ENCODE data around the gene AMBRA1.

AMBRA1 gene

DNA sequence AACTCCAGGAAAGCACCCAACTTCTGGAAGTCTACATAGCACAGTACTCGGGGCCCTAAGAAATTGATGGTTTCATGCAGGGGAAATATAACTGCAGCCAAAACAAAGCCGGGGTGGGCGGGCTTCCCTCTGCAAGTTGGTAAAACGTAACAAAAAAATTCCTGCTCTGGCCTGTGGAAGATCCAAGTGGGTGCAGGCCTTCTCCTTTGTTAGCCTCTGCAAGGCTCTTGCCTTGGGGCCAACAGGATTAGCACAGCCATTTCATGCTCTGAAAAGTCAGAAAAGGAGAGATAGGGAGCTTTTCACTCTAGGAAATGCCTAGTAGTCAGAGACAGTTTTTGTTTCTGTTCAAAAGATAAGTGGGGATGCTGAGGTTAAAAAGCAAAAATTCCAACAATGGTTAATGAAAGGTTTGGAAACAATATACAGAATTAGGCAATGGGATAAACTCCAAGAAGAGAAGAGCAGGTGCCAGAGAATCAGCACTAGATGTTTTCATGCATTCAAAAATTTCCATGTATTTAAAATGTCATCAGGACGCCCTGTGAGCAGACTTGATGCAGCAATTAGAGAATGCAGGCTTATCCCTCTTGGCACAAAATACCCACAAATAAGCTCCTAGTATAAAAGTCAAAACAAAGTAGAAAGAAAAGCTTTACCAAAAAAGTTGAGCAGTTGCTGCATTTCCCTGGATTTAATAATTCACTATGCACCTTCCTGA is 130.0 kb downstream of the AMBRA1 start:
- no peak for DNase-seq

DNA sequence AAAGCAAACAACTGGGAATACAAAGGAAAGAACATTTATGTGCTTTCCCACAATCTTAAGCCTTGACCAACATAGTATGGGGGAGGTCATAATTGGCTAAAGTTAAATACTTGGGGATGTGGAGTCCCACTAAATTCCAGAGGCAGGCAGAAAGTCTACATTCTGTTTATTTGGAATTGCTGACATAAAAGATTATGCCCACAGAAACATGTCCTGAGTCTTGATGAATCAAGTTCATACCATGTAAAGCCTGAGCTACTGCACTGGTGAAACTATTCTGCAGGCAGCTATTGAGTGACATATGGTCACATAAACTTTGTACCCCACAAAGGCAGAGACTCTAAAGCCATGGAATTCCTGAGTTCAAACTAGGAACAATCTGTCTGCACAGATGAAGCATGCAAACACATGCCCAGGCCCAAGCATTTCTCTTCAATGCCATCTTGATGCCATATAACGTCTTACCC is 132.3 kb downstream of the AMBRA1 start:
- no peak for DNase-seq

DNA sequence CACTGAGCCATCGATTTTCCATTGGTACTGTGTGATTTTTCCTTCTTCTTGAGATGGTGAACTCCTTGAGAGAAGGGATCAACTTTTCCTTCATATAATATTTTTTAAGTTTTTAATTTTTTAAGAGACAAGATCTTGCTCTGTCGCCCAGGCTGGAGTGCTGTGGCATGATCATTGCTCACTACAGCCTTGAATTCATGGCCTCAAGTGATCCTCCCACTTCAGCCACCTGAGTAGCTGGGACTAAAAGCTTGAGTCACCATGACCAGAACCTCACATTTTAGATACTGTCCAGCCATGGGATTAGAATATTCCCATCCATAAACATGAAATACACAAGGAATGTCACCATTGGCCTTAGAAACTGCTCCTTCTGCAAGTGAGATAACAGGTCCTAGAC is 135.3 kb downstream of the AMBRA1 start:
- DNase-seq = no peak

DNA sequence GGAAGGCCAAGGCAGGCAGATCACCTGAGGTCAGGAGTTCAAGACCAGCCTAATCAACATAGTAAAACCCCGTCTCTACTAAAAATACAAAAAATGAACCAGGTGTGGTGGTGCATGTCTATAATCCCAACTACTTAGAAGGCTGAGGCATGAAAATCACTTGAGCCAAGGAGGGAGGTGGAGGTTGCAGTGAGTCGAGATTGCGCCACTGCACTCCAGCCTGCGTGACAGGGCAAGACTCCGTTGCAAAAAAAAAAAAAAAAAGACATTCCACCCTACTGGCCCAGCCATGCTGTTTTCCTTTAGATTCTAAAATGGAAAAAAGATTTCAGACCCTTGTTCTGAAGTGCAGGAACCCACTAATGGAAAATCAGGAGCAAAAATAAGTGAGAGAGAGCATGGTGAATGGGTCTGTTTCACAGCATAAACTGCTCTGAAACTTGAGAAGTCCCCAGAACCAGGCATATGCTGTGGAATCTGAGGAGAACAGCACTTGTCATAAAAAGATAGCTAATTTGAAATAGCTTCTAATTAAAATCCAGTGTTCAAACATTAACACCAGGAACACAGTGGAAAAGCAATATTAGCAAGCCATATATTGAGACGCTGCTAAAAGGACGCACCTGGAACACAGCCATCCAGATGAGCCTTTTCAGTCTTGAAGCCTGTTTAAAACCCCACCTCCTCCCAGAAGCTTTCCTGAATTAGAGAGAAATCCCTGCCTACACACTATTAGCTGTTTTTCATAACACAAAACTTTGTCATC is 136.0 kb downstream of the AMBRA1 start:
- no peak for DNase-seq

DNA sequence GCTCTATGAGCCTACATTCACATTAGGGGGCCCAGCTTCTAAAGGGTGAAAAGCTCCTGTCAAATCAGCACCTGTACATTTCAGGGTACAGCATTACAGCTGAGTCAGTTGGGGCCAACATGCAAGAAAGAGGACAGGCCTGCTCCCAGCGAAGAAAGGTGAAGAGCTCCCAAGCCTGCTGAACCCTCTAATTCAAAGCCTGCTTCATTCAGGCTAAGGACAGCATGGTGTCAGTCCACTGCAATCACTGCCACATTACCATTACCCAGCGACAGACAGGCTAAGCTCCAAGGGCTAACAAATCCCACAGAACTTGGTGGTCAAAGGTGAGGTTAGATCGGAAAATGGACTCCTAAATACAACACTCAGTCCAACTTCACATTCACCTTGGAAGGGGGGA is 136.8 kb downstream of the AMBRA1 start:
- DNase-seq = no peak

DNA sequence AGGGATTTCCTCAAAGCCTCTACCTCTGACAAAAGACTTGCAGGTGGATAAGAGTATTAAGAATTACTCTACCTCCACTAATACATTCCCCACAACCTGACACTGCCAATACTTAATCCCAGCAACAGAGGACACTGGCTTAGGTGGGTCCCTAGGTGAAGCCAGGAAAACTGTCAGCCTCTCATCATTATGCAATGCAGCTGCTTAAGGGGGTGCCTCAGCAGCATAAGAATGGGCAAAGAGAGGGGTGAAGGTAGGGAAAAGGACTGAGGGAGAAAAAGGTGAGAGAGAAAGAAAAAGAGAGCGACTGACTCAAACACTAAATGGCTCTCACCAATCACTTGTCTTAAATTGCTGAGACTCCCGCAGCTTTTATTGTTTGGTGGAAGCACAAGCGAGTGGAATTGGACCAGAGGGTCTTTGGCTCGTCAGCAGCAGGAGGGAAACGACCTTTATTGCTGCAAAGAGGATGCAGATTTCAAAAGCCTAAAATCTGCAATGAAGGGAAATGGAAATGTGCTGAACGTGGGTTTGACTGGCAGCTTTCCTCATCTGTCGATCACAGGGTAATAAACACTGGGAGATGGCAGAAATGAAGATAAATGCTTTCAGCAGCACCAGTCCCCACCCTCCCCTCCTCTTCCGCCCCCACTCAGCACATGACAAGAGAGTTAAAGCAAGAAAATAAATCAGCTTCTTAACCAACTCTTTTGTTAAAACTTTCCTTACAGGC is 137.4 kb downstream of the AMBRA1 start:
- DNase-seq = no peak

DNA sequence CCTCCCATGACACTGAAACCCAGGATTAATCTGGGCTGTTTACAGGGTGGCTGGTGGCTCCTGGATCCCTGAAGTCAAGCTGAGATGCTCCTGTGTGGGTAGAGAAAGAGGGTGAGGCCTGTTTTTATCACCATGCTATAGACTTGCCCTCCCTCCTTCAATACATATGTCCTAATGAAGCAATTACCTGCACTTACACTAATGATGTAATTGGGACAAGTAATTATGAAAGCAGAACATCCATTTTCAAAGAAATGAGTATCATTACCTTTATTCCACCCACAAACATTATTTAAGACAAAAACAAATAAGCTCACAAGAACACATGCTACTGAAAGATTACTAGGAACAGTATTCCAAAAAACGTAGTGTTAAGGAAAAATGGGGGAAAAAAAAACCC is 138.0 kb downstream of the AMBRA1 start:
- no peak for DNase-seq

DNA sequence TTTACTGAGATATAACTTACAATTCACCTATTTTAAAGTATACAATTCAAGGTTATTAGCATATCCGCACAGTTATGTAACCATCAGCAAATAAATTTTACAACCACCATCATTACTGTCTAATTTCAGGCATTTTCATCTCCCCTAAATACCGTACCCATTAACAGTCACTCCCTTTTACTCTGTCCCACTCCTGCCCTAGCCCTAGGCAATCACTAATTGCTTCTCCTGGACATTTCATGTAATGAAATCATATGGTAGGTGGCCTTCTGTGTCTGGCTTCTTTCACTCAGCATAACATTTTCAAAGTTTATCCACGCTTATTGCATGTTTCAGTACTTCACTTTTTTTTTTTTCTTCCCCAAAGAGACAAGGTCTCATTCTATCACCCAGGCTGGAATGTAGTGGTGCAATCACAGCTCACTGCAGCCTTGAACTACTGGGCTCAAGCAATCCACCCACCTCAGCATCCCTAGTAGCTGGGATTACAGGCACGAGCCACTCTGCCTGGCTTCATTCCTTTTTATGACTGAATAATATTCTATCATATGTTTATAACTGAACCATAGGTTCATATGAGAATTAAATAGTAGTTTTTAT is 140.8 kb downstream of the AMBRA1 start:
- DNase-seq = no peak

DNA sequence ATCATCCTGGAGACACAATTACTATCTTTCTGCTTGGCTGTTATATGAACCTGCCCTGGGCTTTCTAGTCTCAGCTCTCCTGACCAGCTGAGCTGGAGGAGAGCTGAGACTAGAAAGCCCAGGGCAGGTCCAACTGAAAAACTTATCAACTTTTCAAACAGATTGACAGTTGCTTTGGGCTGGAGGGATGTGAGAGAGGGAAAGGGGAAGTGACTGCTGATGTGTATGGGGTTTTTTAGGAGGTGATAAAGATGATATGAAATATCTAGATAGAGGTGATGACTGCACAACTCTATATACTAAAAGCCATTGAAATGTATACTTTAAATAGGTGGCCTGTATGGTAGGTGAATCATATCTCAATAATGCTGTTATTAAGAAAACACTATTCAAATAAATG is 142.1 kb downstream of the AMBRA1 start:
- peak; percentile 66 for DNase-seq

DNA sequence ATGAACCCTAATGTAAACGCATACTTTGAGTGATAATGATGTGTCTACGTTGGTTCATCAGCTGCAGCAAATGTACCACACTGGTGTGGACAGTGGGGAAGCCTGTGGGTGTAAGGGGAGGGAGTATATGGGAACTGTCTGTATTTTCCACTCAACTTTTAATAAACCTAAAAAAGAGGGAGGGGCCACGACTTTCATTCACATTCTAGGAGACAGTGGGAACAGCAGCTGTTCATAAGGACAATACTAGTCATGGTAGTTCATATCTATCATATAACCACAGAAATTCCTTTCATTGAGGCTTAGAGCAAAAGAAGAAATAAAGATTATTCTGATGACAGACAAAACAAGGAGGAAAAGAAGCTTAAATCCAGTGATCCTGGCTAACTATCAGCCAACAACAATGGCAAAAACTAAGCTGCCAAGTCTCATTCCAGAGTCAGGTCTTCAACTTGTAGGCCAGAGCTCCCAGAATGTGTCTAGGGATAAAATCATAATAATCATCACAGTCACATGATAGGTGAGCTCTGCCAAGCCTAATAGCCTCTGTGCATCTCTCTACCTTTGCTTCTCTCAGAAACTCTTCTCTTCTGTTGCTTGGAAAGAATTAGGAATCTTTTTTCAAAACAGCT is 142.9 kb downstream of the AMBRA1 start:
- no peak for DNase-seq

DNA sequence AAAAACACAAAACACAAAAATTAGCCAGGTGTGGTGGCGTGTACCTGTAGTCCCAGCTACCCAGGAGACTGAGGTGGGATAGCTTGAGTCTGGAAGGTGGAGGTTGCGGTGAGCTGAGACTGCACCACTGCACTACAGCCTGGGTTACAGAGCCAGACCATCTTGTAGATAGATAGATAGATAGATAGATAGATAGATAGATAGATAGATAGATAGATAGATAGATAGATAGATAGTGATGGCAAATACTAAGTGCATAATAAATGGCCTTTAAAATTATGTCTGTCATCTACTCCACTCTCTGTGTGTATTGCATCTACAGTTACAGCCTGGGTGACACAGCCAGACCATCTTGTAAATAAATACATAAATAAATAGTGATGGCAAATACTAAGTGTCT is 146.3 kb downstream of the AMBRA1 start:
- no peak for DNase-seq

DNA sequence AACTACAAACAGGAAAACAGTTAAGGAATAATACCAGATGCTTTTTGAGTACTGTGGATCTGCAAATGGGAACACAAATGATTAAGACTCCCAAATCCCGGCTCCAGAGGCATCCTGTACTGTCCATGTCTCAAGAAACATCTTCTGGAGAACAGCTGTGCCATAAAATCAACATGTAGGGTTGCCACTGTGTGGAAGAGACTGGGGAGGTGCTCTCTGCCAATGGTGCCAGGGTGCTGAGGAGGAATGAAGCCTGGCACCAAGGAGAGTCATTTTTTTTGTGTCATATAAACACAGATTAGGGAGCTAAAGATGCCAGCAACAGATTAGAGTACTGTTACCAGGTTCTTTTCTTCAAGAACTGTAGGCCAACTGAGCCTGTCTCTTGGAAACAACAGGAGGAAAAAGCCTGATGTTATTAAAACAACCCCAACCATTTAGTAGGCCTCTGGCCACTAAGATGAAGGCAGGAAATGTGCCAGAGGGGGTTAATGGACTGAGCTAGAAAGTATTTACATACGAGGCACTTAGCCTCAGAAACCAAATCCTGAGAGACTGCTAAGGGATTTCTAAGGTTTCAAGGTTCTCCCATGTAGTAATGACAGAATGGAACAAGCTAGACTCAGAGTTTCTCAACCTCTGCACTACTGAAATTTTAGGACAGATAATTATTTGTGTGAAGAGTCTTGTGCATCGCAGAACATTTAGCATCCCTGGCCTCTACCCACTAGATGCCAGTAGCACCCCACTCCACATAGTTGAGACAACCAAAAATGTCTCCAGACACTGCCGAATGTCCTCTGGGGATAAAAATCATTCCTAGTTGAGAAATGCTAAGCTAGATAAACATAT is 147.7 kb downstream of the AMBRA1 start:
- no peak for DNase-seq

DNA sequence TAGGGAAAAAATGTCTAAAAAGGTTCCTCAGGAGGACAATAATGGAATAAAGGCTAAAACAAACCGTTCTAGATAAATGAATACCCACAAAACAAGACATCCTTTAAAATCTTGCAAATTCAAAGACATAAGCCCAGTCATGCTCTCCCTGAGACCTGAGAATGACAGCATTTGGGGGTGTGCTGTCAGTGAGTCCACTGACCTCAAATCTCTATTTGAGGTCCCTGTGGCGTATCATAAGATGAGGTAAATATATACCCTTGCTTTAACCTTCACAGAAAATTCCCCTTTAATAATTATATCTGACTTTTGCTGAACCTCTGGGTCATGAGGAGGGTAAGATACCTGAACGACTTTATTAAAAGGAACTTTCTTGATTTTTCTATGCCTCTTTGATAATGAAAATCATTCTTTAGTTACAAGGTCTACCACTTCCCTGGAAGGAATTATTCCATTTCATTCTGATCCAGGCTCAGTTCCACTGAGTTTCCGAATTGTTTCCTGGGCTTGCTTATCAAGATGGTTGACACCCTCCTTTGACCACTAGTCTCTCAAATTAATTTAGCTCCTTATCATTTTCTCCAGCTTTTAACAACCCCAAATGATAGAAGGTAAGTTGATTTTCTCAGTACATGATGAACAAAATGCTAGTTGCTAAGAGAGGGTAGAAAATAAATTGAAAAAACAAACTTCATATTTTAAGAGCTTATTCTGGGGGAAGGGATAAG is 148.5 kb downstream of the AMBRA1 start:
- DNase-seq = peak; percentile 48

DNA sequence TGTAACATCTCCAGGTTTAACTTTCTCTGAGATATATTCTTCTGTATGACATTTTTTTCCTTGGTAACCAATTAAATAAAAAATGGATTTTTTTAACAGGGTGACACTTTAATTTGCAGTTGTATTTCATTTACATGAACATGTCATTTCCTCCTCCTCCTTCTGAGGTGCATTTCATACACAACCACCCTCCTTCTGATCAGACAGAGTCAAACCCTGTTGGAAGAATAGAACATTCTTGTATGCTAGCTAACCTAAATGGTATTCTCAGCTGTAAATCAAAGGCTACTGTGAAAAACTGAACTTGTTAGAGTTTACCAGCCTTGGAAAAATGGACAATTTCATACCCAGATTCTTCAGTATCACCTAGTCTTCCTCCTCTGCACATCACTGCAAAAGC is 149.5 kb downstream of the AMBRA1 start:
- no peak for DNase-seq

DNA sequence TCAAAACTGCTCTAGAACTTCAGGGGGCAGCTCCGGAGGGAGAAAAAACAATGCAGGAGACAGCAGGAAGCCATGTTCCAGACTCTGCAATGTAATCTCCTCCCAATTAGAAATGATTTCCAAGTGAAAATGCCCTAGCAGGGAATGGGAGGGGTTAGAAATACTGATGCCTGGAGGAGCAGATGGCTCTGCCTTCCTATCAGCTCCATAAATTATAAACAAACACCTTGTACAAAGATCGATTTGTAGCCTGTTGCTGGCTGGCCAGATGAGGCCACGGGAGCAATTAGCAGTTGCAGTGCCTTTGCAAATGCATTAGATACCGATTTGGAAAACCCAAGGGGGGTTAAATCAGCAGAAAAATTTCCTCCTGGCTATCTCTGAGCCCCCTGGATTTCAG is 155.6 kb downstream of the AMBRA1 start:
- DNase-seq = no peak

DNA sequence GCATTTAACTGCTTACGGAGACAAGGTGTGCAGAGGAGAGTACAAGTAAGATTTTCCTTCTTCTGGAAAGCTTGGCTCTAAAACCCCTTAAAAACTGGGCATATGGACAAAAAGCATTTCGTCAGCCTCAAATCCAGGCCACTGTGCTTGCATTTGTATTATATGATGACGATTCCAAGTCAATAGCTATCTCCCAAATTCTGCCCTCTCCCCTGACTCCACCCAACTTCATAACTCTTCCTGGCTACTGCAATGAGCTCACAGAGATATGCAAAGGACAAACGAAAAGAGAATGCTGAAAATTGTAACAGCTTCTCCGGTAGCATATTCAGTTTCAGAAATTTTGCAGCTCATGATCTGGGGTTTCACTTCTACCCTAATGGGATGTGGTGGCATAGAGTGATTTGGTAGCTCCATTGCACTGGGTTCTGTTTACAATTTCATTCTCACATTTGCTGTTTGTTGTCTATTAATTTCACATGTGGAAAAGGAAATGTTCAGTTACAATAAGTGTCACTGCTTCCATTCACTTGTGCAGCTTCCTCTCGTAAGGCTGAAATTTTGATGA is 156.6 kb downstream of the AMBRA1 start:
- DNase-seq = no peak

DNA sequence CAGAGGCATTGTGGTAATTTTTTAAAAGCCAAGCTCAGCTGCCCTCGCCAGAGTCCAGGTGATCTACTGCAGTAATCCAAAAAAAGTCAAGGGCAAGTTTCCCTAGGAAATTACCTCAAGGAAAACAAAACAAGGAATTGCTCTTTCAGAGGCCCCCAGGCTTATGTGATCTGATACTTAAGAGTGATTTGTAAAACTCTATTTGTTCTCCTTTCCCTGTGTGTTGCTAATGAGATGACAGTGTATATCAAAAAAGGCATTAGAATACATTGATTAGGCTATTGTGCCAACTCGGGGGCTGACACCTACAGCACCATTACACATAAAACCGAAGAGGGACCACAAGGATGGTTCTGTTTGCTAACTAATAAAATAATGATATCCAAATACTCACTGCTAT is 157.7 kb downstream of the AMBRA1 start:
- DNase-seq = no peak

DNA sequence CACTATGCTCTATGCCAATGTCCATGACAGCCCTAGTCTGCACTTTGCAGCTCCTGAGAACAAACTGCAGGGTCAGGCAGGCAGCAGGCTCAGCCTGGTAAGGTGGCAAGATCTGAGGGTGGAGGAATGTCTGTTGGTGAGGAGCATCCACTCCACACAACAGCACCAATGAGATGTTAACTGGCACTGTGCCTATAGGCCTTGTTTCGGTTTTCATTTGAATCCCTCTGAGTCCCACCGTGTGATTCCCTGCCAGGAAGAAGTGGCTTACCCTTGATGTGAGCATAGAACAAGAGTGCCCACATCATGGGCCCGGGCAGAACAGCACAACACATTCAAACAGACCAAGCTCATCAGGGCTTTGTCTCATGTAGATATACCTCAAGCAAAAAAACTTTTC is 158.1 kb downstream of the AMBRA1 start:
- no peak for DNase-seq

DNA sequence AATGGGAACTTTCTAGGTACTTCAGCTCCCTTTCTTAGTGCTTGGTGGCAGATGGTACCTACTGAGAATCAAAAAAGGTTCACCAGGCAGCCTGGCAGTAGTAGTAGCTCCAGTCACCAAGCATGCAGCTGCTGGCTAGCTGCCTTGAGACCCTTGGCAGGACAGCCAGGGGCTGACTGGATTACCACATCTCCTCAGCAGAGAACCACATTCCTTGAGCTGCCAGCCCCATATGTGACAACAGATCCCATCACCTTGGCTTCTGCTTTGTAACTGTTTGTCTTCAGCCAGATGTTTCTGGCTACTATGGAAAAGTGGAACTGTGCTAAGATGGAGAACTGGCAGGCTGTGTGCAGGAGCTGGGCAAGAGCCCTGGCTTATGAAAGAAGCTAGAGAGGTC is 162.6 kb downstream of the AMBRA1 start:
- no peak for DNase-seq

DNA sequence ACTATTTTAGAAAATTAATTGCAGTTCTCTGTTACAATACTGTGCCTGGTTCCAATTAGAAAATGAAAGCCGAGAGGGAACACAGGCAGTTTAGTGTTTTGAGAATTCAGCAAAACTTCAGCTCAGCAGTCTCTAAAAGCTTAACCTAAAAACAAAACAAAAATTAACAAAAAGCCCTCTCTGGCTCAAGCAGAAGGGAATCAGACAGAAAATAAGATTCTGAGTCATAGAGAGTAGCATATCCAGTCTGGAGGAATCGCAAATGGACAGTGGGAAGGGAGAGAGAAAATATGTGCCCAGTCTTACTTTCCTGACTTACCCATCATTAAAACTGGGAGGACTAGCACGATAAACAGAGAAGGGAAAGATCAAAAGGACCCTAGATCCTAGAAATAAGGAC is 164.1 kb downstream of the AMBRA1 start:
- DNase-seq = no peak

DNA sequence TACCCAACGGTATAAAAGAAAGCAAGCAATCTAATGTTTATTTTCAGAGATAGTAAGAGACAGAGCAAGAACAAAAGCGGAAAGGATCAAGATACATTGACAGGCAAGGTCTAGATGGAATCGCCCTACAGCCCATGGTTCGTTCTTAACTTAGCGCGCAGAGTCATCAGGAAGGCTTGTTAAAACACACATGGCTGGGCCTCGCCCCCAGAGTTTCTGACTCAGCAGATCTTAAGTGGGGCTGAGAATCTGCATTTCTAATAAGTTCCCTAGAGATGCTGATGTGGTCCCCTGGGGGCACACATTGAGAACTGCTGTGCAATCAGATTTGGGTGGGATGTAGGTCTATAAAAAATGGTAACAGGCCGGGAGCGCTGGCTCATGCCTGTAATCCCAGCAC is 166.5 kb downstream of the AMBRA1 start:
- peak; percentile 35 for DNase-seq
